ENCODE measurements around the gene LRCH1. TPM values are rescaled to one million over a fixed set of nuclear protein-coding genes. Genes with fewer than 3 reads are reported as not detected.

Gene LRCH1
- total and polyA plus RNA-seq, 2 experiments from 2014 or later, result 3.9 to 9.2 TPM

- no peak for TF ChIP-seq EZH2 (IDR thresholded peaks at IDR 0.05; ENCODE audit: low read depth, unreplicated experiment)
- TF ChIP-seq EZH2phosphoT487 (IDR thresholded peaks at IDR 0.05; ENCODE audit: unreplicated experiment), result no peak
- no peak for TF ChIP-seq POLR2AphosphoS5 (IDR thresholded peaks at IDR 0.05; ENCODE audit: low read depth)
- no peak for TF ChIP-seq REST (IDR thresholded peaks at IDR 0.05; ENCODE audit: unreplicated experiment)
- no peak for TF ChIP-seq JUNB (IDR thresholded peaks at IDR 0.05; ENCODE audit: unreplicated experiment)
- TF ChIP-seq, protein P1, sequence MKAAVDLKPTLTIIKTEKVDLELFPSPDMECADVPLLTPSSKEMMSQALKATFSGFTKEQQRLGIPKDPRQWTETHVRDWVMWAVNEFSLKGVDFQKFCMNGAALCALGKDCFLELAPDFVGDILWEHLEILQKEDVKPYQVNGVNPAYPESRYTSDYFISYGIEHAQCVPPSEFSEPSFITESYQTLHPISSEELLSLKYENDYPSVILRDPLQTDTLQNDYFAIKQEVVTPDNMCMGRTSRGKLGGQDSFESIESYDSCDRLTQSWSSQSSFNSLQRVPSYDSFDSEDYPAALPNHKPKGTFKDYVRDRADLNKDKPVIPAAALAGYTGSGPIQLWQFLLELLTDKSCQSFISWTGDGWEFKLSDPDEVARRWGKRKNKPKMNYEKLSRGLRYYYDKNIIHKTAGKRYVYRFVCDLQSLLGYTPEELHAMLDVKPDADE (IDR thresholded peaks at IDR 0.05), result no peak
- TF ChIP-seq STAT1 (IDR thresholded peaks at IDR 0.05; ENCODE audit: unreplicated experiment), result no peak
- no peak for TF ChIP-seq ZNF114 (CRISPR knock-in tag; IDR thresholded peaks at IDR 0.05)
- TF ChIP-seq CTCF (conservative IDR thresholded peaks at IDR 0.05; ENCODE audit: low read depth in 2 of 2), result no peak
These were observed 63.0 kb downstream of the LRCH1 start (continued) for GRCh38 chr13:46615888-46616531.

GRCh38 chr13:46617229-46617721 lies 64.3 kb downstream of the LRCH1 start:
- Histone ChIP-seq H3K79me2 (replicated peaks; ENCODE audit: insufficient read depth) (peaks cover 44% of the 10 kb centered on the region), H3K4me1 (ENCODE audit: insufficient read depth) (peaks cover 36% of the 10 kb centered on the region), H3K4me2 (no peak overlapping the region), H3K9me2 (ENCODE audit: insufficient read depth) (no peaks in the 10 kb centered on the region), H2AFZ (no peak overlapping the region), H3K36me3 (ENCODE audit: insufficient read depth) (no peaks in the 10 kb centered on the region), H3K27me3 (ENCODE audit: insufficient read depth) (no peaks in the 10 kb centered on the region), H3F3A (replicated peaks; ENCODE audit: low read depth) (no peaks in the 10 kb centered on the region), H3K27ac (ENCODE audit: low read depth) (no peak overlapping the region), H3K4me3 (no peak overlapping the region), H4K20me1 (replicated peaks; ENCODE audit: insufficient read depth) (no peaks in the 10 kb centered on the region; the same call in 1 of the 2 replicates)
- no peaks in the 10 kb centered on the region for H3K36me3 Mint-ChIP-seq (ENCODE audit: low read depth)
- H3K9me3 Mint-ChIP-seq, result no peaks in the 10 kb centered on the region
- H3K27ac Mint-ChIP-seq, result no peak overlapping the region
- ATAC-seq, result peak; percentile 23
- no peak overlapping the region for H3K4me3 Mint-ChIP-seq
- peaks cover 64% of the 10 kb centered on the region for H3K4me1 Mint-ChIP-seq
- no peak for DNase-seq (ENCODE audit: low spot score)
- H3K27me3 Mint-ChIP-seq (ENCODE audit: insufficient read depth, low read depth, poor library complexity), result peaks cover 2% of the 10 kb centered on the region
- no peak for TF ChIP-seq EZH2 (IDR thresholded peaks at IDR 0.05; ENCODE audit: low read depth, unreplicated experiment)
- TF ChIP-seq, protein P1 (IDR thresholded peaks at IDR 0.05), result no peak
- no peak for TF ChIP-seq JUNB (IDR thresholded peaks at IDR 0.05; ENCODE audit: unreplicated experiment)
- no peak for TF ChIP-seq ZNF114 (CRISPR knock-in tag; IDR thresholded peaks at IDR 0.05)
- TF ChIP-seq CREB1 (CRISPR knock-in tag; IDR thresholded peaks at IDR 0.05; ENCODE audit: low read depth), result no peak
- TF ChIP-seq STAT1 (IDR thresholded peaks at IDR 0.05; ENCODE audit: unreplicated experiment), result no peak
- TF ChIP-seq CTCF (conservative IDR thresholded peaks at IDR 0.05; ENCODE audit: low read depth in 2 of 2), result no peak
- TF ChIP-seq NANOG (IDR thresholded peaks at IDR 0.05; ENCODE audit: borderline replicate concordance), result no peak
- TF ChIP-seq ZNF331 (CRISPR knock-in tag; IDR thresholded peaks at IDR 0.05; ENCODE audit: low read depth), result no peak
- TF ChIP-seq EZH2phosphoT487 (IDR thresholded peaks at IDR 0.05; ENCODE audit: unreplicated experiment), result no peak
- no peak for TF ChIP-seq REST (IDR thresholded peaks at IDR 0.05; ENCODE audit: unreplicated experiment)
